HG03558 (cell line): ENCODE results near the gene MRPL36.
"Not testable (repeated sequence)": the region's sequence is repeated elsewhere in the genome, so short reads cannot be mapped to it uniquely, and the experiment has no call there.

Experiments used
- ATAC-seq: cut with Tn5 transposase; IDR thresholded peaks from one replicate; pipeline ENCODE4 v1.9.1; 2021; ENCODE audit warnings: moderate number of reproducible peaks; ENCODE audit not compliant: unreplicated experiment; ENCODE audit errors: extremely low read depth

MRPL36 gene

DNA sequence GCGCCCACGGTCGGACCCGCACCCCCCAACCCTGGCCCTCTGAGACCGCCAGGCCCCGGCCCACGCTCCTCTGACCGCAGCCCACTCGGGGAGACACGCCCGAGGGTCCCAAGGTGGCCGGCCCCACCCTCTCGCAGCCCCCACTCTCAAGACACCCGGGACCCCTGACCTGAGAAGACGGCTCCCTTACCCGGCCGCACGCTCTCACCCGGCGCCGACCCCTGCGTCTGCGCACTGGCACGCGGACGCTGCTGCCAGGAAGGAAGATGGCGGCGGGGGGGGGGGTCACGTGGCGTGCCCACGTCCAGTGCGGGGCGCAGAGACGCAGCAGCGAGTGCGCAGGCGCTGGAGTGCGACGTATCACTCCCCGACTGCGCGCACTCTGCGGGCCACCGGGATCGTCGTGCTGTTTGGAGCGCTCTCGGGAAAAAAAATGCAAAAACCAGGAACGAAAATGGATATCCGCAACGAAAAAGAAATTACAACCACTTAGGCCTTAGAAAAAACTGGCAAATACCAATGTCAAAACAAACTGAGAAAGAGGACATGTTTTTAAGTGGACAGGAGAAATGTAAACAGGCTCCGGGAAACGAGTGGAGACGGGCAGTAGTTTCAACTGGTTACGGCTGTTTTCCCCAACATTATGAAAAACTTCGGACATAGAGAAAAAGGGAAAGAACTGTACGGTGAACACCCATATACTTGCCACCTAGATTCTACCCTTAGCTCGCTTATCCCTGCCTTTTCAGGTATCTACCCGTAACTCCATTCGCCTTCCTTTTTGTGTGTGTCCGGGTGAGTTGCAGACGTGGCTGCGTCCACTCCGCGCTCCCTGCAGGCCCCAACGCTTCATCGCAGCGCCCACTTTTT, at the start of gene MRPL36:
Gene MRPL36, minus strand, starts transcription at position 236 of the 870 bp plus-strand sequence. CDS start 902 bp downstream, outside the sequence.
- no peak for ATAC-seq

DNA sequence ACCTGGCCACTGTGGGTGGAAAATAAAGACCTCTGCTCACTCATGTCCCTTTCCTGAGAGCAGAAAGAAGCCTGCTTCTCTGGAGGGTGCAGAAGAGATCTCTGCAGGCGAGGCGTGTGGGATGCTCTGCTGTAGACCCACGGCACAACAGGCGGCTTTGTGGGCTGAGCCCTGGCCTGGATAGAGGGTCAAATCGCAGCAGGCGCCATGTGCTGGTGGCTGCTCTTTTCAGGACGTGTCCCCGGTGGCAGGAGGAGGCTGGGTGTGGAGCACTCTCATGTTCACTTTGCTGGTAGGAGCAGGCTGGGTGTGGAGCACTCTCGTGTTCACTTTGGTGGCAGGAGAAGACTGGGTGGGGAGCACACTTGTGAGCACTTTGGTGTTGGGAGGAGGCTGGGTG, 48.0 kb upstream of the MRPL36 start:
- ATAC-seq, result no peak

DNA sequence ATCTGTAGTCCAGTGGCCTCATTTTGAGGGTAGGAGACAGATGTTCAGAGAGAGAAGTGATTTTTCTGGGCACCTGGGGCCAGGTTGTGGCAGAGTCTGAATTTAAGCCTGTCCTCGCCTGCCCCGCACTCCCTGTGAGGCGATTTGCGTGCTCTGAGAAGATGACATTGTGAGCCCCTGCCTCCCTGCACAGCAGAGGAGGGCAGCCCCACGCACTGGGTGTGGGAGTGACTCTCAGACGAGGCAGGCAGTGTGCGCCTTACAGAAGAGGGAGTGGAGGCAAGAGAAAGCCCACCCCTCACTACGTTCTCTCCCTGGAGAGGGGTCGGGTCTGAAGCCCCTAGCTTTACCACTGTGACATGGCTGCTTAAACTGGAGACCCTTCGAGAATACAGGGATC, 47.4 kb upstream of the MRPL36 start:
- no peak for ATAC-seq

DNA sequence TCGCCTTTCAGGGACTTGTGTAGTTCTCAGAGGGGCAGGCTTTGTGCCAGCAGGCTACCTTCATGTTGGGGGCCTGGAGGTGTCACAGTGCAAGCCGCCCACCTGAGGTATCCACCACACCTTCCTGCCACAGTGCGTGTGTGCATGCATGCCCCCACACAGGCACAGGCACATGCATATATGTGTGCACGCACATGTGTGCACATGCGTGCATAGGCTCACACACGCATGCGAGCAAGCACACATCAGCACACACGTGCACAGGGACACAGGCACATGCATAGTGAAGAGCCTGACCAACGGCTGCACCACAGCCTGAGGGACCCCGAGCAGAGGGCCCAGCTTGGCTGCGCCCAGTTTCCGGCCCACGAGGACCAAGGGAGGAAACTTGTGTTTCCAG, 46.9 kb upstream of the MRPL36 start:
- ATAC-seq, result no peak

DNA sequence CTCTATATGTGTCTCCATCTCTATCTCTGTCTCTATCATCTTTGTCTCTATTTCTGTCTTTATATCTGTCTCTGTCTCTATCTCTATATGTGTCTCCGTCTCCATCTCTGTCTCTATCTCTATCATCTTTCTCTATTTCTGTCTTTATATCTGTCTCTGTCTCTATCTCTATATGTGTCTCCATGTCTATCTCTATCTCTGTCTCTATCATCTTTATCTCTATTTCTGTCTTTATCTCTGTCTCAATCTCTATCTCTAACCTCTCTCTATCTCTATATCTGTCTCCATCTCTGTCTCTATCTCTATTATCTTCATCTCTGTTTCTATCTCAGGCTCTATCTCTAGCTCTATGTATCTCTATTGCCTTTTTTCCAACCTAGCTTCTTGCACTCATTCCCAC, 46.1 kb upstream of the MRPL36 start:
- no peak for ATAC-seq

DNA sequence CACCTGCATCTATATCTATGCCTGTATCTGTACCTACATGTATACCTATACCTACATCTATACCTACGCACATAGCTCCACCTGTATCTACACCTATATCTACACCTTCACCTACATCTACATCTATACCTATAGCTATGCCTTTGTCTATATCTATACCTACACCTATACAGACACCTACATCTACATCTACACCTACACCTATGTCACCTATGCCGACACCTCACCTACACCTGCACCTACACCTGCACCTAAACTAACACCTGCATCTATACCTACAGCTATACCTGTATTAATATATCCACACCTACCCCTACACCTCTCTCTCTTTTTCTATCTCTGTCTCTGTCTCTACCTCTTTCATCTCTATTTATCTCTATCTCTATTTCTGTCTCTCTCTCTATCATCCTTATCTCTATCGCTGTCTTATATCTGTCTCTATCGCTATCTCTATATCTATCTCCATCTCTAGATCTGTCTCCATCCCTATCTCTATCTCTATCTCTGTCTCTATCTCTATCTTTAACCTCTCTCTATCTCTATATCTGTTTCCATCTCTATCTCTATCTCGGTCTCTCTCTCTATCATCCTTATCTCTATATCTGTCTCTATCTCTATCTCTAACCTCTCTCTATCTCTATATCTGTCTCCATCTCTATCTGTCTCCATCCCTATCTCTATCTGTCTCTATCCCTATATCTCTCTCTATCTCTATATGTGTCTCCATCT, 45.2 kb upstream of the MRPL36 start:
- ATAC-seq, result no peak

DNA sequence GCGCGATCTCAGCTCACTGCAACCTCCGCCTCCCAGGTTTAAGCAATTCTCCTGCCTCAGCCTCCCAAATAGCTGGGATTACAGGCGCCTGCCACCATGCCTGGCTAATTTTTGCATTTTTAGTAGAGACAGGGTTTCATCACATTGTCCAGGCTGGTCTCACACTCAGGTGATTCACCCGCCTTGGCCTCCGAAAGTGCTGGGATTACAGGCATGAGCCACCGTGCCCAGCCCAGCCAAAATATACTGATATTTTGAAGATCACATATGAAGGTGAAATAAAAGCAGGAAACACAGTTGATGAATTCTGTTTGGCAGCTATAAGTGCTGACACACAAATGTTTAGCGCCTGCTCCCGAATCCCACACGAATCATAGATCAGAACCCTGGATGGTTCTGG, 44.1 kb upstream of the MRPL36 start:
- ATAC-seq, result not testable (repeated sequence)

DNA sequence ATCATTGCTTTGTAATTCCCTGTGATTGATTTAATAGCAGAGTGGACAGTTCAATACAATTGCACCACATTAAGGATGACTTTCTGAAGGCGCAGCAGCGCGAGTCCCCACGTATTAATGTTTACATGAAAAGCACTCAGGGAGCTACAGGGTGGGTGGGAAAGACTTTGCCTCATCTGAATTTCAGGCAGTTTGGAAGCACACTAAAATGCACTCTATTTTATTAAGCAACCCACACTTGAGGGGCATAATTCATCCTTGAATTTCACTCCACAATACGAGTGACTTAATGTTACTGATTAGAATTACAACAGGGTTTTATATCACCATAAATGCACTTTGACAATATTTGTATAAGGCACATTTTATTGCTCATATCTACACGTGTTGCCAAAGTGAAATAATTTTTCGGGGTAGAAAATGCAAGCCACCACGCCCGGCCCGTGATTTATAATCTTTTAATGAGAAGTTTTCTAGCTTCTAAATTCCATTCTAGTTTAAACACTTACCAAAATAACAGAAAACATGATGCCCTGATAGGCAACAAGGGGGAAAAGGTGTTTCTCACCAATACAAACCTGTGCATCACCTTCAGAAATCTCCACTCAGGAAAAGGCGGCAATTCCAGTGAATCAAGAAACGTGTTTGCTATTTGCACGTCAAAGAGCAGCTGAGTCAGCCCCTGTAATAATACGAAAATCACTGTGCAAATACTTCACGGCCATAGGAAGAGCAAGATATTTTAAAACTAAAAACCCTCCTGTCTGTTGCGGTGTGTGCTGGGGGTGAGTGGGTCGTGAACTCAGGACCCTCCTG, 42.6 kb upstream of the MRPL36 start:
- no peak for ATAC-seq

DNA sequence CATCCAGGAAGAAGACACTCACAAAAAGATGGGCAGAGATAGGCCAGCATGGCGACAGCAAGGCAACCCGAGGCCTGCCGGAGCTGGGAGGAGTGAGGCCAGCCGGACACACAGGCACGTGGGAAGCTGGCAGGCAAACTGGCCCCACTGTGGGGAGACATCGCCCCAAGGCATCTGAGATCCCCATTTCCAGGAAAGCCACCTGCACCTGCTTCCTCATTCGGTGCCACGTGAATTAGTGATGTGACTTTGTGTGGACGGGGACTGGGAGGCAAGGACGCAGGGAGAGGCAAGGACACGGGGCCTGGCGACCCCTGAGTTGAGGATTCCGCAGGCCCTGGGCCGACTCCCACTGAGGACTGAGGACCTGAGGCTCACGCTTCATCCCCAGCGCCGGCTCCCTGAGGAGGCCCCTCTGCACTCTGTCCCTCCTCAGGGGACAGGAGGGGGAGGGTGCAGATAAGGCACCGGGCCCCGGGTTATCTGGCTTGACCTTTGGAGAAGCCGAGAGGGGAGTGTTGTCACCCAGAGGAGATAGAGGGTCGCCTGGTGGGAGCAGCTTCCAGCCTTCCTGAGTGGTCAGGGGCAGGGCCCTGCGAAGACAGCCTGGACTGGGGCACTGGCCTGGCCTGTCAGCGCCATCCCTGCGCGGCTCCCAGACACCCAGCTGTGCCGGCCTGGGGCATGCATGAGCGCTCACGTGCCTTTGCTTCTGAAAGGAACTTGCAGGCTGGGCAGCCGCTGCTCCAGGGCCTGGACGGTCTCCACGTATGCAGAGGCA, 41.3 kb upstream of the MRPL36 start:
- ATAC-seq, result no peak

DNA sequence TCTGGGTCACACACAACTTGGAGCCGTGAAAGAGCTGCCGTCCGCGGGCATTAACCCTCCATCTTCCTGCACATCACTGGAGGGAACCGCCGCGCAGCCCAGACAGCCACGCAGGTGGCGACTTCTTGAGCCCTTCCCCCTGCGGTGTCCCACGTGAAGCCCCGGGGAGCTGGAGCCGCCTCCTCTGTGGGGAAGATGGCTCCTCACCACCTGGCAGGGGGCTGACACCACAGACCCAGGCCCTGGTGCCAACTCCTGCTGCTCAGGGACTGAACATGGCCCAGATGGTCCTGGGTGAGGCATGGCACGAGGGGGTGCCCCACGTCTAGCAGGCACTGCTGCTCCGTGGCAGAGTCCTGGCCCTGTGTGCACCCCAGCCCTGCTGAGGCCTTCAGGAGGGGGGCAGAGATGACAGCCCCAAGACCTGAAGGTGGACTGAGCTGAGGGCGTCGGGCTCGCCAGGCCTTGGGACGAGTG, 40.5 kb upstream of the MRPL36 start:
- ATAC-seq, result no peak

DNA sequence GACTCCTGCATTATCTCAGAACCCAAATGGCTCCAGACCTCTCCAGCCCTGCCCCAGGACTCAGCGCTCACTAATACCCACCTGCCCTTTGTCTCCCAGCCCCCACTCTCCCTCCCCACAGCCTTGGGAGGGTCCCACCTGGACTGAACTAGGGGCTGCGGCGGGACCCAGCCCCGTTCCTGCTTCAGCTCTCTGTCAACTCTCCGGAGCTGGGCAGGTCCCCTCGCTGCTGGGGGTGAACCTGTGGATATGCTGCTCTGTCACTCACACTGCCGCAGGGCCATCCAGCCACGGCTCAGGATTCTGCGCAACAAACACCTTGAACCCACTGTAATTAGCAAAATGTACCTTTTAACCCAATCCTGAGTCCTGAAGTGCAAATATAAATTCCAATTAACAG, 38.4 kb upstream of the MRPL36 start:
- no peak for ATAC-seq

DNA sequence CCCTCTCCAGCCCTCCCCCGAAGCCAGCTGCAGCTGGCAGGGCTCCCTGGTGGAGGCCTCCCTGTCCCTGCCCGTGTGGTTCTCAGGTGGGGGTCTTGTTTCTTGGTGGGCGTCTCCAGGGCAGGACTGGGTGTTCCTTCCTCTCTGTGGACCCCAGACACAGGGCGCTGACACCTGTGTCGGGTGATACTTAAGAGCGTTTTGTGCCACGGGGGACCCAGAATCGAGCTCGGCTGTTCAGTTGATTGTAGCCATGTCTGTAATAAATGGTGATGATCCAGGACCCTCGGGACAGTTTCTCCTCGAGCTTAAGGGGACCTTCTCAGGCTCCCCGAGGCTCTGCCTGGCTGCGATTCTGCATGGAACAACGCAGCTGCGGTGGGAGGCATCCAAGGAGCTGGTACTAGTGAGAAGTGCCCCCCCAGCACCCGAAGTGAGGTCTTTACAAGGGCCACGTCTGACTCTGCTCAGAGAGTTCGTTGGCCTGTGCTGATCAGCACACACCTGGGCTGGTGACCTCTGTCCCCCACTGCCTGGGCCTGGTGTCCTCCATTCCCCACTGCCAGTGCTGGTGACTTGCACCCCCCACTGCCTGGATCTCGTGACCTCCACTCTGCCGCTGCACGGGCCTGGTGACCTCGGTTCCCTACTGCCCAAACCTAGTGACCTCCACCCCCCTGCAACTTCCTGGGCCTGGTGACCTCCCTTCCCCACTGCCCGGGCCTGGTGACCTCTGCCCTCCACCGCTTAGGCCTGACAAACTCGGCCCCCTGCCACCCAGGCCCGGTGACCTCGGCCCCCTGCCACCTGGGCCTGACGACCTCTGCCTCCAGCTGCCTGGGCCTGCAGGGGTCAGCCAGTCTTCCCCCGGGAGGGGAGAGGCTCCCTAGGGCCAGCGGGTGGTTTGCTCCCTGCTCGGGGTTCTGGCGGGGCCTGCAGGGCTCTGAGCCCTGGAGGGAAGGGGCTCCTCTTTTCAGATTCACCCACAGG, 37.5 kb upstream of the MRPL36 start:
- ATAC-seq, result no peak

DNA sequence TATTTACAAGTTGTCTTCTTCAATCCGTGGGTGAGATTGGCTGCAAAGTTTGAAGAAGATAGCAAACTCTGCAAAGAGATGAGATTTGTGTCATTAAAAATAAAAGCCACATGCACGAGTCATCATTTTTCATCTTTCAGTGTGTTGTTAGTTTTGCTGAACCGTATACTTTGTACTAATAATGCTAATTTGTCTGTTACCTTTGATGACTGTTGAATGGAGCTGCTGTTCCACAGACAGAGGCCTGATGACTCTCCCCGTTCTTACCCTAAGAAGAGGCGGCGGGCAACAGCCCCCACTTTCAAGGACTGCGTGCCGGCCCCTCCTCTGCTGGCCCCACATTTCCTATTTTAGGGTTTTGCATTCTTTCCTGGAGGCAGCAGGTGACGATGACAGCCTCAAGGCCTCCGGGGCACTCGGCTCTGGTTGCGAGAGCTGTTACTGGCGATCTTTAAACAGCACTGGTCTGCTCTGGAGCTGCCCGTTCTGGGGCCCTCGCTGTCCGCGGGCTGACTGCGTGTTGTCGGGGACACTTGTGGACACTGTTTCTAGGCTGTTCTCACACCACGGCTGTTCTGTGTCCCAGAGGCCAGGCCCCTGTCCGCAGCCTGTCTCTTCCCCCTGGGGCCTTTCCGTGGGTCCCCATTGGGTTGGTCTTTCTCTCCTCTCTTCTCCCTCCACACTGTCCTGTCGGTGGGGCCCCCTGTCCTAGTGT, 36.7 kb upstream of the MRPL36 start:
- ATAC-seq, result no peak

DNA sequence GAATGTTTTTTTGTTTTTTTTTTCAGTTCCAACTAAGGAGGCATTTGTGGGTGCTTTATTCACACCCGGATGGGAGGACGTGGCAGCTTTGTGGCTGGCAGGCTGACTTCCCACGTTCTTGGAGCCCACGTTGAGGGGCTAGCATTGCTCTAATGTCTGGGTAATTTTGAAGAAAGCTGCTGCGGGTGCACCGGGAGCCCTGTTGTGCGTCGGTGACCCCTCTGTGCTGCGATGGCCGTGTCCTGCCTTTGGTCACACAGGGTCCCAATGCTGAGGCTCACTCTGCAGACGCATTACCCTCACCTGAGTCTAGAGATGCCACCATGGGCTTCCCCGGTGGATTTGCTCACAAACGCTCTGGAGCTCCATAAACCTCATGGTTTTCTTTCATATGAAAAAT, 35.8 kb upstream of the MRPL36 start:
- no peak for ATAC-seq

DNA sequence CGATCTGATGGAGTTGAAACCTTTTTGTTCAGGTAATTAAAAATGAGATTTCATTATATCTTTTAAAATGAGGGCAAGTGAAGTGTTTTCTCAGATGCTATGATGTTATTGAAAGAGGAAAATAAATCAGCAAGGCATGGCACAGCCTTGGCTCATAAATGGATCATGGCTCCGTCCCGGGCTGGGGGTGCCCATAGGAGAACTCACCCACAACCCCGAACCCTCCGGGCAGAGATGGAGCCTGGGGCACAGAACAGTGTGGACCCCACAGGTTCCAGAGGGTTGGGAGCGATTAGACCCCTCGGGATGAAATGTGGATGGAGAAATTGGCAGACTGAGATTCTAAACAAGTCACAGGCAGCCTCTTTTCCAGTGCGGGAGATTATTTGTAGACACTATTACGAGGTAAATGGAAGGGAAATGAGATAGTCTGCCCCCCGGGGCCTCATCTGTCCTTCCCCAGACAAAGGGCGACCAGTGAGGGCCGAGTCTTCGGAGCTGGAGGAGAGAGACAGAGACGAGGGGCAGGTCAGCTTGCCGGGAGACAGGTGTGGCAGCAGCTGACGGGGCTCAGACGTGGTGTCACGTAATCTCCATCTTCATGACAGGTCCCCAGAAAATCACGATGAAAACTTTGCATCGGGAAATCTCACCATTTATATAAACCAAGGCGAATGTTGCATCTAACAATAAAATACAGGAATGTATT, 35.2 kb upstream of the MRPL36 start:
- ATAC-seq, result no peak

DNA sequence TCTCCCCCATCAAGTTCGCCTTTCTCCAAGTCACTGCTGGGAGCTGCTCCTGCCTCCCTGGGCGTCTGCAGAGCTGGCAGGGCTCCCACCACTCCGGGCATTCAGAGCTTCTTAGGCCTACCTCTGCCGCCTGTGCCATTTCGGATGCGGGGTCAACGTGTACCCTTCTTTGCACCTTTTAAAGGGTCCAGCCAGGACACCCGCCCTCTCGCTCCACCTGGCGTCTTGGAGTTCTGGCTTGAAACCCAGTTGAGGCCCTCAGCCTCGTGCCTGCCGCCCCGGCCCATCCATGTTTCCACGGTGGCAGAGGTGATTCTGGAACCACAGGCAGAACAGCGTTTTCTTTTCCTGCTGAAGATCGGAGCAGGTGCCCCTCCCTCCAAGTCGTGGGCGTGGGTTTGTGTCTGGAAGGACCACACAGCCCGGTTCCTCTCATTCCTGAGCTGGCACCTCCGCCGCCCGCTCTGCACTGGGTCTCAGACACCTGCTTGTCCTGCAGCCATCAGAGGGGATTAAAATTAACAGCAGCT, 34.5 kb upstream of the MRPL36 start:
- no peak for ATAC-seq
